Stimulated activated CD8-positive, alpha-beta memory T cell treated with anti-CD3 and anti-CD28 coated beads, Interleukin-15, amount 100 ng/mL, for 4 hours (primary cell): ENCODE measurements around the gene DHFR.
A peak's percentile ranks its signal among the peaks of the same experiment; 100 is the strongest.
"Not testable (repeated sequence)": the region's sequence is repeated elsewhere in the genome, so short reads cannot be mapped to it uniquely, and the experiment has no call there.

Experiments used
- DNase-seq, 2 donors: peaks; one replicate each; pipeline ENCODE4 v3.0.0-alpha.2; 2020; ENCODE audit warnings: low read depth in 2 of 2

The DHFR gene

DNA sequence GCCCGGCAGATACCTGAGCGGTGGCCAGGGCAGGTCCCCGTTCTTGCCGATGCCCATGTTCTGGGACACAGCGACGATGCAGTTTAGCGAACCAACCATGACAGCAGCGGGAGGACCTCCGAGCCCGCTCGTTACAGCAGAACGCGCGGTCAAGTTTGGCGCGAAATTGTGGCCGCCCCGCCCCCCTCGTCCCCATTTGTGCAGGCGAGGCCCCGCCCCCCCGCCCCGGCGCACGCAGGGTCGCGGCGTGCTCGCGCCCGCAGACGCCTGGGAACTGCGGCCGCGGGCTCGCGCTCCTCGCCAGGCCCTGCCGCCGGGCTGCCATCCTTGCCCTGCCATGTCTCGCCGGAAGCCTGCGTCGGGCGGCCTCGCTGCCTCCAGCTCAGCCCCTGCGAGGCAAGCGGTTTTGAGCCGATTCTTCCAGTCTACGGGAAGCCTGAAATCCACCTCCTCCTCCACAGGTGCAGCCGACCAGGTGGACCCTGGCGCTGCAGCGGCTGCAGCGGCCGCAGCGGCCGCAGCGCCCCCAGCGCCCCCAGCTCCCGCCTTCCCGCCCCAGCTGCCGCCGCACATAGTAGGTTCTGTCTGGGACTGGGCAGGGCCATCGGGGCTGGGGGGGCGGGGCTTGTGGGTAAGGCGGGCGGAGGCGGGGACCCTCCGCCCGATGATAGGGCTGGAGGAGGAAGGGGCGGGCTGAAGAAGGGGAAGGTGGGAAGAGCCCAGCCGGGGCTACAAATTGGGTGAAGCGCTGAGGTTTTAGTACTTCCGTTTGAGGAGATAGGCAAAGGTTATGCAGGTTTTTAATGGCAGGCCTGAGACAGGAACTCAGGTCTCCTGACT is at the start of gene DHFR, which contains the start of gene MSH3:
TSS of gene DHFR (minus strand) at position 593 of the 840 bp plus-strand sequence. CDS start at position 99, 494 bp downstream.
TSS of gene MSH3 (plus strand) at position 262 of the 840 bp plus-strand sequence. CDS start at position 338, 76 bp downstream.
- DNase-seq: peak; percentile 77 to 78

DNA sequence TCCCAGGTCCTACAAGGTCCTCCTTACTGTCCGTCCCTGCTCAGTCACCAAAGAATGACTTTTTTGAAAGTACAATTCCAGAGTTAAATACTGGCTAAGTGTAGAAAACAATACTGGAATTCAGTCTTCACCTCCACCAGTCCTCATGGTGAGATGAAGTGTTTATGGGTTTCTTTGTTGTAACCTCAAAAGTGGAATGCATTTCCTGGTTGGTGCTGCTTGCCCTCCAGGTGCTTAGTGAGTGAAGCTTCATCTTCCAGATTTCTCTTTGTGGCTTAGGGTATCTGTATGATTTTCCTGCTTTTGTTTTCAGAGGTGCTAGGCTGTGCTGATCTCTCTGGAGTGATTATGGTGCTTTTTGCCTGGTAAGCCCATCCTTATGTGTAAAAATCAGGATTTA is 49.4 kb upstream of the DHFR start:
- DNase-seq: no peak

DNA sequence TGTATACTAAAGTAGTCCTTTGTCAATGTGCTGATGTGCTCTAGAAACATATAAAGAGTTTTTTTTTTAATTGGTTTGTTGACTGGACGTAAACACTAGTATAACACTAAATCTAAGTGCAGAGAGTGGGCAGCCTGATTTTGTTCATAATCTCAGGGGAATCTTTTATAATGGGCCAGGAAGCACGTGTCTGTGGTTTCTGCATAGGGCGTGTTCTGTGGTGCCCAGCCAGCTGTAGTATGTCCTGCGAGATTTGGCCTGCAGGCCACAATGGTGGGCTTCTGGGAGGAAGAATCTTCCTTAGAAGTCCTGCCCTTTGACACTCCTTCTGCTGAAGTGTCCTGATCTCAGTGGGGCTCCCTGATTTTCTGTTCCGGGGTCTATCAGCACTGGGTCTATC is 49.0 kb upstream of the DHFR start:
- DNase-seq: no peak

GRCh38 chr5:80703291-80703690 is 48.5 kb upstream of the DHFR start:
- no peak for DNase-seq

DNA sequence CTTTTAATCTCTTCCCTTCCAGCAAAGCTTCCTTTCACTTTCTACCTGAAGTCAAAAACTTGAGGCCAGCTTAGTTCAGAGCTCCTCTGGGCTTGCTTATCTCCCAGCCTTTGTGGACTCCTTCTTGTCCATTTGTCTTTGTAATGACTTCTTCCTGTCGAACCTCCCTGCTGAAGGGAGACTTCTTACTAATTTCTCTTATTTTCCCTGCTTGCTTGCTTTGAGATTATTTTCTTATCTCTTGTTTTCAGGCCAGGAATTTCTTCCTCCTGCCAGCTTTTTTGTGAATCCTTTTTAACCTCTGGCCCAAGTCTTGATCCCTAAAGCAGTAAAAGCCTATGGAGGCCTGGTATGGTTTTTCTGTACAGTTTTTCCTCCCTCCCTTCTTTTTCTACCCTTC is 46.8 kb upstream of the DHFR start:
- no peak for DNase-seq

GRCh38 chr5:80698369-80698768 is 43.6 kb upstream of the DHFR start:
- no peak for DNase-seq

- DNase-seq: no peak
Measured at GRCh38 chr5:80697100-80697499, 42.3 kb upstream of the DHFR start.

DNA sequence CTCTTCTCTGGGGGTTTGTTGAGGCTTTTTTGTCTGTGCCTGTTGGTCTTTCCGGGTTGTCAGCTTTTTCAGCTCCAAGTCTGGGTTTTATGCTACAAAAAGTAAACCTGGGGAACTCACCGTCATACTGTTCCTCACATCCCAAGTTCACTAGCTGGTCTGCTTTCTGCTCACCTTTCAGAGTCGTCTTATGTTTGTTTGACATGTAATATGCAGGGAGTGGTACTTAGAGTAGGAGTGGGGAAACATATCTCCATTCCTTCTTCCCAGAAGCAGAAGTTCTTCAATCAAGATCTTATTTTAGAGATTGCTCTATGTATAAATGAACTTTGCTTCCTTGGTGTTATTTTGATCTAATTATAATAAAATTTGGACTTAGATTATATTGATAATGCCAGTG is 41.7 kb upstream of the DHFR start:
- DNase-seq: no peak

DNA sequence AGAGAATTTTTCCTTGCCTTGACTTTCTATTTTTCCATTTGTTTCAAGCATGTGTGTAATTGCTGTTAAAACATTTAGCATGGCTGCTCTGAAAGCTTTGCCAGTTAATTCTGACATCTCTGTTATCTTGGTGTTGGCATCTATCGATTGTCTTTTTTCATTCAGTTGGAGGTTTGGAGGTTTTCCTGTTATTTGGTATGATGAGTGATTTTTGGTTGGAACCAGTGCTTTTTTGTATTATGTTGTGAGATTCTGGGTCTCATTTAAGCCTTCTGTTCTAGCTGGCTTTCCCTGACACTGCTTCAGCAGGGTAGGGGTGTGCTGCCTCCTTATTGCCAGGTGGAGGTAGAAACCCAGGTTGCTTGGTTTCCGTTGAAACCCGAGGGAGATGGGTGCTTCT is 40.9 kb upstream of the DHFR start:
- no peak for DNase-seq

DNA sequence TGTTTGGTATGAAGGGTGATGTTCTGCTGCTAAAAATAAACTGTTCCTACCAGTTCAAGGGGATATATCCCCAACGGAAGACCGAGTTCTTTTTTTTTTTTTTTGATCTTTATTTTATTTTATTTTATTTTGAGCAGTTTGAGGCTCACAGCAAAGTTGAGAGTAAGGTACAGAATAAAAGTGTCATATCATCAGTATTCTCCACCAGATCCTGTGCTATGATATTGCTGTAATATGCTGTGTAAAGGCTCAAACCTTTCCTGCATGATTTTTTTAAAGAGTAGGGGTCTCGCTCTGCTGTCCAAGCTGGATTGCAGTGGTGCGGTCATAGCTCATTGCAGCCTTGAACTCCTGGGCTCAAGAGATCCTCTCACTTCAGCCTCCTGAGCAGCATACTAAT is 34.8 kb upstream of the DHFR start:
- DNase-seq: no peak

DNA sequence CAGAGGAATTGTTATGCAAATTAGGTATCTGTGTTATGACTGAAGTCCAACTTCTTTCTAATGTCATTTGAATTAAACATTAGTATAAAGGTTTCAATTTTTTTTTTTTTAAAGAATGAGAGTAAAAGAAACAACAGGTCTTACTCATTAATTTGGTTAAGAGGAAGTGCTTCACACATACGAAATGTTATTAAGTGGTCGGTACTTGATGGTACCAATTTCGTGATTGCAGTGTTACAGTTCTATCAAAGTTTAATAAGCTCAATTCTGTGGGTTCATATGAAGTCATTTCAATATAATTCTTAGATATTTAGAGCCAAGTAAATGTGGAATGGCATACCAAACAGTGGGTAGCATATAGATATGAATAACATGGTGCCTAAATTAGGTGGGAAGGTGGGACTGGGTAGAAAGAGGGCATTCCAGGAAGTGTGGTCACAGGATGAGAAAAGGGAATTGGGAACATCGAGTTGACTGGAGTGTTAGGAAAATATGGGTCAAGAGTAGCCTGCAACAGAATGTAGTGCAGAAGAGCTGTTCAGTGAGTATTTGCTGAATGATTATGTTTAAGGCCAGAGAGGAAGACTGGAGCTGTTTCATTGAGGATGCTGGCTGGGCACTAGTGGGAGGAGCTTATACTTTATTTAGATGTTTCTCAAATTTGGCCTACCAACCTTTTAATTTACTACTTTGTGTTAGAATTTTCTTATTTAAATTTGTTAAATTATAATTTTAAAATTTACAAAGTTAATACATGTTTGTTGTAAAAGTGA is 34.1 kb upstream of the DHFR start:
- DNase-seq: no peak

GRCh38 chr5:80686757-80687156 is 32.0 kb upstream of the DHFR start:
- DNase-seq: no peak

DNA sequence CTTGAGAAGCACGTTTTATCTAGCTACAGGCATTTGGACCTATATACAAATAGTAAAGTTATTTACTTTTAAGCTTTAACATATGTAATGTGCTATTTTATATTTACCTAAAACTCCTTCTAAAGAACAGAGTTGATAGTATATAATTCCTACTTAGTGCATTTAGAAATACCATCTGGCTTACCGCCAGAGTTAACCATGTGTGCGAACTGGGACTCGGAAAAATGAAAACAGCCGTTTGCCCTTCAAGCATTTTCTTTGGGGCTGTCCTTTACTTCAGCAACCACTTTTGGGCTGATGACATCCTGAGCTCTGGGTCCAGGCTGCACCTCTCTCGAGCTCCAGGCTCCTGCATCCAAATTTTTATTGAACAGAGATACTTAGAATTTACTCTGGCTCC is 21.9 kb upstream of the DHFR start:
- no peak for DNase-seq

DNA sequence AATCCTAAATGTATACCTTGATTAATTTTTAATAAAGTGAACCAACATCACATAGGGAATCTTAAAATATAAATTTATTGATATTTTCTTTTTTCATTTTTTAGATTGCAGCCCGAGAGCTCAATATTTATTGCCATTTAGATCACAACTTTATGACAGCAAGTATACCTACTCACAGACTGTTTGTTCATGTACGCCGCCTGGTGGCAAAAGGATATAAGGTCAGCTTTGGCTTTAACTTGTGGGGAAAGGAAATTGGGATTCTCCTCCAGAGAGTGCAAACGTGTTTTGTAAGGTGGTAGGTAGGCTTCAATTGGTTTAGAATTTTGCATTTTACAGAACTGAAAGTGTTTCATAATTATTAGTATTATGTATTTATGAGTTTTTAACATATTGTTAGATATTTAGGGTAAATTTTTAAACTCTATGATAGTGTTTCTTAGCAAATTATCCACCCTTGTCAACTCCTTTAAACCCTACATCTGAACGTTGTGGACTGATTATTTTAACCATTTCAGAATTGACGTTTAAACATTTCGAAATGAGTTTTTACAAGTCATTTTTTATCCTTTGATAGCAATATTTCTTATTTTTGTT is 17.5 kb upstream of the DHFR start:
- peak in 1 of 2 donors; percentile 38 for DNase-seq

GRCh38 chr5:80668016-80668969 is 13.5 kb upstream of the DHFR start:
- no peak for DNase-seq

DNA sequence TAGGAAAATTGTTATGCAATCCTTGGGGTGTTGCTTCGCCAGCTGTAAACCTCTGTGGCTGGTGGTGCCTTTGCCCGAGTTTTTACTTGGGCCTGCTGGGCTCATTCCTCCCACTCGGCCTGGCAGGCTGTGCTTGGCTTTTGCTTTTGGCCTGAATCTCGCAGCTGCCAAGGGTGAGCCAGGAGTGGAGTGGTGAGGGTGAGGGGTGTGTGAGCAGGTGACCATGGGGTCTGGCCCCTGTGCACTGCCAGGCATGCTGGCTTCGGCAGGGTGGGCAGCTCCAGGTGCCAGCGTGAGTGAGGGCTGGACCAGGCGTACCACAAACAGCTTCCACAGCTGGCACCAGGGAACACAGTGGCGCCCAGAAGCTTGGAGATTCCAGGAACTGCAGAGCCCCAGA is 12.6 kb upstream of the DHFR start:
- DNase-seq: no peak

- DNase-seq: no peak
Measured at GRCh38 chr5:80665057-80665456, 10.3 kb upstream of the DHFR start.

- no peak for DNase-seq
Measured at GRCh38 chr5:80662108-80662507, 7.3 kb upstream of the DHFR start.

DNA sequence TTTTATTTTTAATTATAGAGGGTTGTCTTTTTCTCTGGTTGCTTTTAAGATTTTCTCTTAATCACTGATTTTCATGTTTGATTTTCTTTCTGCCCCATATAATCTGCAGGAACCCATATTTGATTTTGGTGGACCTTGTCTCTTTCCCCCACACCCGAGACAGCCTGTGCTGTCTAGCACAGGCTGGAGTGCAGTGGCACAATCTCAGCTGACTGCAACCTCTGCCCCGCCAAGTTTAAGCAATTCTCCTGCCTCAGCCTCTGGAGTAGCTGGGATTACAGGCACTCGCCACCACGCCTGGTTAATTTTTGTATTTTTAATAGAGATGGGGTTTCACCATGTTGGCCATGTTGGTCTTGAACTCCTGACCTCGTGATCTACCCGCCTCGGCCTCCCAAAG is 5.9 kb upstream of the DHFR start:
- DNase-seq: not testable (repeated sequence)

GRCh38 chr5:80659106-80659505 is 4.3 kb upstream of the DHFR start:
- DNase-seq: no peak

DNA sequence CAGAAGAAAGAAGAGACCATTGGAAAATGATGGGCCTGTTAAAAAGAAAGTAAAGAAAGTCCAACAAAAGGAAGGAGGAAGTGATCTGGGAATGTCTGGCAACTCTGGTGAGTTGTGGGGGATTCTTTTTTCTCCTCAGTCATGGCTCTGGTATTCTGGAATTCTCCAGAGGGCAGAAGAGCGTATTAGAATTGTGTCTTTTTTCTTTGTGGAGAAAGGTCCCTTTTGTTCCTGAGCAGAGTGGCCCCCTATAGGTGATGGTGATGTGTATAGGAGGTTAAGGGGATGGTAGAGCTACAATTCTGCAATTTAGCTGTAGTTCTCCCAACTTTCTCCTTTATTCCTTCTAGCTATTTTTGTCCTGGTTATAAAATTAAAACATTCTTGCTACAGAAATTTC is 1.6 kb upstream of the DHFR start:
- no peak for DNase-seq
